ENCODE results near the gene ARHGAP25. TPM values are rescaled to one million over a fixed set of nuclear protein-coding genes. Genes with fewer than 3 reads are reported as not detected.

ARHGAP25 gene
- total and polyA plus RNA-seq, 2 experiments from 2014 or later: 1.9 to 2.0 TPM

DNA sequence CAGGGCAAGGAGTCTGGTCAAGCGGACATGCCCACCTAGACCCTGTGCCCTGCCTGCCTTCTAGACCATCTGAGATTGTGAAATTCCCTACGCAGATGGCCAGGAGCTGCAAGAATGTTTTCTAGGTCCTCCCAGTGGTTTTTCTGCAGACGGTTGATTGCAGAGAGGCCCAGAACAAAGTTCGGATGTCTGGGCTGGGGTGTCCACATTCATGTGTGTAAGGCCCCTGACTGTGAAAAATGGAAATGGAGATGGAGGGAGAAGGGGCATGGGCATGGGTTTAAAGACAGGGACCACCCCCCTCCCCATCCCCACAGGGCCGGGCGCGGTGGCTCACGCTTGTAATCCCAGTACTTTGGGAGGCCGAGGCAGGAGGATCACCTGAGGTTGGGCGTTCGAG is 11.8 kb downstream of the ARHGAP25 start:
- peaks cover 4% of the 10 kb centered on the region; the same call in 1 of the 3 replicates for H3K36me3 Mint-ChIP-seq (ENCODE audit: low read depth)
- DNase-seq (ENCODE audit: low spot score) (no peak), ATAC-seq (no peak)
- no peaks in the 10 kb centered on the region for H3F3A ChIP-seq (replicated peaks; ENCODE audit: low read depth)
- peaks cover 18% of the 10 kb centered on the region for H3K4me1 ChIP-seq (ENCODE audit: insufficient read depth)
- no peak overlapping the region for H3K27ac ChIP-seq (ENCODE audit: low read depth)
- TF ChIP-seq POLR2AphosphoS5 (IDR thresholded peaks at IDR 0.05; ENCODE audit: low read depth) (no peak), ZNF331 (CRISPR knock-in tag; IDR thresholded peaks at IDR 0.05; ENCODE audit: low read depth) (no peak), JUNB (IDR thresholded peaks at IDR 0.05; ENCODE audit: unreplicated experiment) (no peak)
- TF ChIP-seq, protein P1, sequence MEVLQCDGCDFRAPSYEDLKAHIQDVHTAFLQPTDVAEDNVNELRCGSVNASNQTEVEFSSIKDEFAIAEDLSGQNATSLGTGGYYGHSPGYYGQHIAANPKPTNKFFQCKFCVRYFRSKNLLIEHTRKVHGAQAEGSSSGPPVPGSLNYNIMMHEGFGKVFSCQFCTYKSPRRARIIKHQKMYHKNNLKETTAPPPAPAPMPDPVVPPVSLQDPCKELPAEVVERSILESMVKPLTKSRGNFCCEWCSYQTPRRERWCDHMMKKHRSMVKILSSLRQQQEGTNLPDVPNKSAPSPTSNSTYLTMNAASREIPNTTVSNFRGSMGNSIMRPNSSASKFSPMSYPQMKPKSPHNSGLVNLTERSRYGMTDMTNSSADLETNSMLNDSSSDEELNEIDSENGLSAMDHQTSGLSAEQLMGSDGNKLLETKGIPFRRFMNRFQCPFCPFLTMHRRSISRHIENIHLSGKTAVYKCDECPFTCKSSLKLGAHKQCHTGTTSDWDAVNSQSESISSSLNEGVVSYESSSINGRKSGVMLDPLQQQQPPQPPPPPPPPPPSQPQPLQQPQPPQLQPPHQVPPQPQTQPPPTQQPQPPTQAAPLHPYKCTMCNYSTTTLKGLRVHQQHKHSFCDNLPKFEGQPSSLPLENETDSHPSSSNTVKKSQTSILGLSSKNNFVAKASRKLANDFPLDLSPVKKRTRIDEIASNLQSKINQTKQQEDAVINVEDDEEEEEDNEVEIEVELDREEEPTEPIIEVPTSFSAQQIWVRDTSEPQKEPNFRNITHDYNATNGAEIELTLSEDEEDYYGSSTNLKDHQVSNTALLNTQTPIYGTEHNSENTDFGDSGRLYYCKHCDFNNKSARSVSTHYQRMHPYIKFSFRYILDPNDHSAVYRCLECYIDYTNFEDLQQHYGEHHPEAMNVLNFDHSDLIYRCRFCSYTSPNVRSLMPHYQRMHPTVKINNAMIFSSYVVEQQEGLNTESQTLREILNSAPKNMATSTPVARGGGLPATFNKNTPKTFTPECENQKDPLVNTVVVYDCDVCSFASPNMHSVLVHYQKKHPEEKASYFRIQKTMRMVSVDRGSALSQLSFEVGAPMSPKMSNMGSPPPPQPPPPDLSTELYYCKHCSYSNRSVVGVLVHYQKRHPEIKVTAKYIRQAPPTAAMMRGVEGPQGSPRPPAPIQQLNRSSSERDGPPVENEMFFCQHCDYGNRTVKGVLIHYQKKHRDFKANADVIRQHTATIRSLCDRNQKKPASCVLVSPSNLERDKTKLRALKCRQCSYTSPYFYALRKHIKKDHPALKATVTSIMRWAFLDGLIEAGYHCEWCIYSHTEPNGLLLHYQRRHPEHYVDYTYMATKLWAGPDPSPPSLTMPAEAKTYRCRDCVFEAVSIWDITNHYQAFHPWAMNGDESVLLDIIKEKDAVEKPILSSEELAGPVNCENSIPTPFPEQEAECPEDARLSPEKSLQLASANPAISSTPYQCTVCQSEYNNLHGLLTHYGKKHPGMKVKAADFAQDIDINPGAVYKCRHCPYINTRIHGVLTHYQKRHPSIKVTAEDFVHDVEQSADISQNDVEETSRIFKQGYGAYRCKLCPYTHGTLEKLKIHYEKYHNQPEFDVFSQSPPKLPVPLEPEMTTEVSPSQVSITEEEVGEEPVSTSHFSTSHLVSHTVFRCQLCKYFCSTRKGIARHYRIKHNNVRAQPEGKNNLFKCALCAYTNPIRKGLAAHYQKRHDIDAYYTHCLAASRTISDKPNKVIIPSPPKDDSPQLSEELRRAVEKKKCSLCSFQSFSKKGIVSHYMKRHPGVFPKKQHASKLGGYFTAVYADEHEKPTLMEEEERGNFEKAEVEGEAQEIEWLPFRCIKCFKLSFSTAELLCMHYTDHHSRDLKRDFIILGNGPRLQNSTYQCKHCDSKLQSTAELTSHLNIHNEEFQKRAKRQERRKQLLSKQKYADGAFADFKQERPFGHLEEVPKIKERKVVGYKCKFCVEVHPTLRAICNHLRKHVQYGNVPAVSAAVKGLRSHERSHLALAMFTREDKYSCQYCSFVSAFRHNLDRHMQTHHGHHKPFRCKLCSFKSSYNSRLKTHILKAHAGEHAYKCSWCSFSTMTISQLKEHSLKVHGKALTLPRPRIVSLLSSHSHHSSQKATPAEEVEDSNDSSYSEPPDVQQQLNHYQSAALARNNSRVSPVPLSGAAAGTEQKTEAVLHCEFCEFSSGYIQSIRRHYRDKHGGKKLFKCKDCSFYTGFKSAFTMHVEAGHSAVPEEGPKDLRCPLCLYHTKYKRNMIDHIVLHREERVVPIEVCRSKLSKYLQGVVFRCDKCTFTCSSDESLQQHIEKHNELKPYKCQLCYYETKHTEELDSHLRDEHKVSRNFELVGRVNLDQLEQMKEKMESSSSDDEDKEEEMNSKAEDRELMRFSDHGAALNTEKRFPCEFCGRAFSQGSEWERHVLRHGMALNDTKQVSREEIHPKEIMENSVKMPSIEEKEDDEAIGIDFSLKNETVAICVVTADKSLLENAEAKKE (CRISPR knock-in tag; IDR thresholded peaks at IDR 0.05): no peak
- TF ChIP-seq, protein P2, sequence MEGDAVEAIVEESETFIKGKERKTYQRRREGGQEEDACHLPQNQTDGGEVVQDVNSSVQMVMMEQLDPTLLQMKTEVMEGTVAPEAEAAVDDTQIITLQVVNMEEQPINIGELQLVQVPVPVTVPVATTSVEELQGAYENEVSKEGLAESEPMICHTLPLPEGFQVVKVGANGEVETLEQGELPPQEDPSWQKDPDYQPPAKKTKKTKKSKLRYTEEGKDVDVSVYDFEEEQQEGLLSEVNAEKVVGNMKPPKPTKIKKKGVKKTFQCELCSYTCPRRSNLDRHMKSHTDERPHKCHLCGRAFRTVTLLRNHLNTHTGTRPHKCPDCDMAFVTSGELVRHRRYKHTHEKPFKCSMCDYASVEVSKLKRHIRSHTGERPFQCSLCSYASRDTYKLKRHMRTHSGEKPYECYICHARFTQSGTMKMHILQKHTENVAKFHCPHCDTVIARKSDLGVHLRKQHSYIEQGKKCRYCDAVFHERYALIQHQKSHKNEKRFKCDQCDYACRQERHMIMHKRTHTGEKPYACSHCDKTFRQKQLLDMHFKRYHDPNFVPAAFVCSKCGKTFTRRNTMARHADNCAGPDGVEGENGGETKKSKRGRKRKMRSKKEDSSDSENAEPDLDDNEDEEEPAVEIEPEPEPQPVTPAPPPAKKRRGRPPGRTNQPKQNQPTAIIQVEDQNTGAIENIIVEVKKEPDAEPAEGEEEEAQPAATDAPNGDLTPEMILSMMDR (conservative IDR thresholded peaks at IDR 0.05; ENCODE audit: low read depth in 2 of 2): no peak
- TF ChIP-seq, protein P3, sequence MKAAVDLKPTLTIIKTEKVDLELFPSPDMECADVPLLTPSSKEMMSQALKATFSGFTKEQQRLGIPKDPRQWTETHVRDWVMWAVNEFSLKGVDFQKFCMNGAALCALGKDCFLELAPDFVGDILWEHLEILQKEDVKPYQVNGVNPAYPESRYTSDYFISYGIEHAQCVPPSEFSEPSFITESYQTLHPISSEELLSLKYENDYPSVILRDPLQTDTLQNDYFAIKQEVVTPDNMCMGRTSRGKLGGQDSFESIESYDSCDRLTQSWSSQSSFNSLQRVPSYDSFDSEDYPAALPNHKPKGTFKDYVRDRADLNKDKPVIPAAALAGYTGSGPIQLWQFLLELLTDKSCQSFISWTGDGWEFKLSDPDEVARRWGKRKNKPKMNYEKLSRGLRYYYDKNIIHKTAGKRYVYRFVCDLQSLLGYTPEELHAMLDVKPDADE (IDR thresholded peaks at IDR 0.05): no peak
- TF ChIP-seq, protein P4, sequence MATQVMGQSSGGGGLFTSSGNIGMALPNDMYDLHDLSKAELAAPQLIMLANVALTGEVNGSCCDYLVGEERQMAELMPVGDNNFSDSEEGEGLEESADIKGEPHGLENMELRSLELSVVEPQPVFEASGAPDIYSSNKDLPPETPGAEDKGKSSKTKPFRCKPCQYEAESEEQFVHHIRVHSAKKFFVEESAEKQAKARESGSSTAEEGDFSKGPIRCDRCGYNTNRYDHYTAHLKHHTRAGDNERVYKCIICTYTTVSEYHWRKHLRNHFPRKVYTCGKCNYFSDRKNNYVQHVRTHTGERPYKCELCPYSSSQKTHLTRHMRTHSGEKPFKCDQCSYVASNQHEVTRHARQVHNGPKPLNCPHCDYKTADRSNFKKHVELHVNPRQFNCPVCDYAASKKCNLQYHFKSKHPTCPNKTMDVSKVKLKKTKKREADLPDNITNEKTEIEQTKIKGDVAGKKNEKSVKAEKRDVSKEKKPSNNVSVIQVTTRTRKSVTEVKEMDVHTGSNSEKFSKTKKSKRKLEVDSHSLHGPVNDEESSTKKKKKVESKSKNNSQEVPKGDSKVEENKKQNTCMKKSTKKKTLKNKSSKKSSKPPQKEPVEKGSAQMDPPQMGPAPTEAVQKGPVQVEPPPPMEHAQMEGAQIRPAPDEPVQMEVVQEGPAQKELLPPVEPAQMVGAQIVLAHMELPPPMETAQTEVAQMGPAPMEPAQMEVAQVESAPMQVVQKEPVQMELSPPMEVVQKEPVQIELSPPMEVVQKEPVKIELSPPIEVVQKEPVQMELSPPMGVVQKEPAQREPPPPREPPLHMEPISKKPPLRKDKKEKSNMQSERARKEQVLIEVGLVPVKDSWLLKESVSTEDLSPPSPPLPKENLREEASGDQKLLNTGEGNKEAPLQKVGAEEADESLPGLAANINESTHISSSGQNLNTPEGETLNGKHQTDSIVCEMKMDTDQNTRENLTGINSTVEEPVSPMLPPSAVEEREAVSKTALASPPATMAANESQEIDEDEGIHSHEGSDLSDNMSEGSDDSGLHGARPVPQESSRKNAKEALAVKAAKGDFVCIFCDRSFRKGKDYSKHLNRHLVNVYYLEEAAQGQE (IDR thresholded peaks at IDR 0.05; ENCODE audit: unreplicated experiment): no peak
- no peaks in the 10 kb centered on the region for H3K36me3 ChIP-seq (ENCODE audit: insufficient read depth)
- peaks cover 21% of the 10 kb centered on the region for H3K4me1 Mint-ChIP-seq
- no peak overlapping the region for H3K4me2 ChIP-seq
- H2AFZ ChIP-seq: no peak overlapping the region
- peaks cover 10% of the 10 kb centered on the region; the same call in 1 of the 2 replicates for H3K9me2 ChIP-seq (ENCODE audit: insufficient read depth)
- no peaks in the 10 kb centered on the region for H3K27me3 ChIP-seq (ENCODE audit: insufficient read depth)
- H3K79me2 ChIP-seq (replicated peaks; ENCODE audit: insufficient read depth): no peaks in the 10 kb centered on the region
- no peak overlapping the region for H3K4me3 Mint-ChIP-seq
- no peak overlapping the region for H3K4me3 ChIP-seq
- H3K27me3 Mint-ChIP-seq (ENCODE audit: insufficient read depth, low read depth, poor library complexity): peaks cover 8% of the 10 kb centered on the region
- no peaks in the 10 kb centered on the region for H3K9me3 Mint-ChIP-seq
- no peak overlapping the region for H3K27ac Mint-ChIP-seq
- H4K20me1 ChIP-seq (replicated peaks; ENCODE audit: insufficient read depth): no peaks in the 10 kb centered on the region
